Dedifferentiated amniotic fluid mesenchymal stem cell (primary cell): ENCODE data around the gene RAMP1.
A peak's percentile ranks its signal among the peaks of the same experiment; 100 is the strongest.
"Not testable (repeated sequence)": the region's sequence is repeated elsewhere in the genome, so short reads cannot be mapped to it uniquely, and the experiment has no call there.

Experiments
- DNase-seq: peaks from one replicate; pipeline ENCODE4 v3.0.0-alpha.2; 2016; ENCODE audit errors: extremely low spot score

RAMP1 gene

DNA sequence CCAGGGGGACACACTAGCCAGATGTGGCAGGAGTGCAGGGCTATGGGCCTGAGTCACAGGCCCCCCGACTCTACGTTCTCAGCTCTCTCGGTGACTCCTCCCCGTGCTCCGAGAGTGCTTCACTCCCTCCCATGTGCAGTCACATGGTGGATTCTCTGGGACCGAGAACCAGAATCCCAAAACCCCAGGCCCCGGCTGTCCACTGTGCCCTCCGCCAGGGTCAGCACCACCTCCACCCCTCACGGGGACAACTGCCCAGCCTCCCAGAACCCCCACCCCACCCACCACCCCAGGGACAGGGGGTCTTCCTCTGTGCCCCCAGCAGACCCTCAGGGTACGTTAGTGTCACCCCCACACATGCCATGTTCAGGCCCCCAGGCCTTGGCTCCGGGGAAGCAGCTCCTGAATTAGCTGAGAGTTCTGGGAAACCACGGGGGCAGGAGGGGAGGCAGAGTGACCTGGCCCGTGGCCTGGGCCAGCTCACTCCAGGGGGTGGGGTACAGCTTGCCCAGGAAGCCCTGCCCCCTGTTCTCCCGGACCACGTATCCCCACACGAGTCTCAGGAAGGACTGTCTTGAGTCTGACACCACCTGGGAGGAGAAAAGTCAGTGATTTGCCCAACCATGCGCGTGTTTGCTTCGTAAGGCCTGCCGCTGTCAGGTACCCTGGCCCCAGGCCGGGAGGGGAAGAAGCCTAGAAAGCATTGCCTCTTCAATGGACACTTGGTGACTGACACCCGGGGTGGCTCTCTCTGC is 4.4 kb downstream of the RAMP1 start:
- no peak for DNase-seq

DNA sequence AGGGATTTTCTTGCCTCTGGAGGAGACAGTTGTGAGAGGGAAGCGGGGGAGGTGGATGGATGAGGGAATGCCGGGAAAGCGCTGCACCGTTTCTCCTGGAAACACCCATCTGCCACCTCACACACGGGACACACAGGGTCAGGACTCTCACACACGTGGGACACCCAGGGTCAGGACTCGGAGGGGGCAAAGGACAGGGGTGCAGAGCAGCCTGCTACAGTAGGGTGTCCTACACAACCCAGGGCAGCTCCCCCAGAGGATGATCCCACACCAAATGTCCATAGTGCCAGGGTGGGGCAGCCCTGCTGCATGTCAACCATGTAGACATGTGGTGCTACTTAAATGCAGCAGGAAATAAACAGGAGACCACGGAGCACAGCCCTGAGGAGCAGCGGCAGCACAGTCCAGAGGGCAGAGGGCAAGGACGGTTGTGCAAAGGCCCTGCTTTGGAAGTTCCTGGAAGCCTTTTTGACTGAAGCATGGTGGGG is 5.1 kb downstream of the RAMP1 start:
- no peak for DNase-seq

DNA sequence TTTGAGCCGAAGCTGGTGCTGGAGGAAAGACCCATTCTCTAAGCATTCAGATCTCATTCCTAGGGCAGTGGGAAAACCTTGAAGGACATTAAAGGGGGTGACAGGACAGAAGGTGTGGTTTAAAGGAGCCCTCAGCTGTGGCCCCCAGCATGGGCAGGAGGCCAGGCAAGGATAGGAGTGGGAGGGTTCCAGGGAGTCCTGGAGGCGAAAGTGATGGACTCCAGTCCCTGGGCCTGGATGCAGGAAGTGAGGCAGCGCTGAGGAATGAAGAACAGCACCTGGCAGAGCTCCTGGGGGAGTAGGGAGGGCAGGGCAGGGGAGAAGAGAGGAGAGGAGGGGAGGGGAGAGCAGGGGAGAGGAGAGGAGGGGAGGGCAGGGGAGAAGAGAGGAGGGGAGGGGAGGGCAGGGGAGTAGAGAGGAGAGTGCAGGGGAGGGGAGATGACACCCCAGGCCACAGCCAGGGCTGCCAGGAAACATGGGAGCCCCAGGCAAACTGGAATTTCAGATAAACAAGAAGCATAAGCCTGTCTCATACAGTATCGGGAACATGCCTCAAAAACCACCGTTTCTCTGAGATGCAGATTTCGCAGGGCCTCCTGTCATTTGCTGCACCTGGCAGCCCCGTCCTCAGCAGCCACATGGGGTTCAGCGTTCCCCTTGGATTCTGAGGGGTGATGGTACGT is 5.7 kb downstream of the RAMP1 start:
- no peak for DNase-seq

DNA sequence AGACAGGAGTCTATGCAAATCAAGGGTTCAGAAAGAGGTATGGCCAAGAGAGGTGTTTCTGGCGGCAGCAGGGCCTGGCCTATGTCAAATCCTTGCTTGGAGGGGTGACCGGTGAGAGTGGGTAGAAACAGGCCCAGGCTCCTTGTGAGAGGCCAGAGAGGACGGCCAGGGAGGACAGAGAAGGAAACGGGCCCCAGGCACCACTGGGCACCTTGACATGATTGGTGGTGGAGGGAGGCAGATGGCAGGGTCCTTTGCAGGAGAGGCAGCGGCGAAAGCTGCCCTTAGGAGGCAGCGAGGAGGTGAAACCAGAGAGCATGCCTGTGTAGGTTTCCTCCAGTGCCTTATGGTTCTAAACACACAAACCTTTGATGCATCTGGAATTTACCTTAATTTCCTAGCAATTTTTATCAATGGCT is 6.2 kb downstream of the RAMP1 start:
- no peak for DNase-seq

DNA sequence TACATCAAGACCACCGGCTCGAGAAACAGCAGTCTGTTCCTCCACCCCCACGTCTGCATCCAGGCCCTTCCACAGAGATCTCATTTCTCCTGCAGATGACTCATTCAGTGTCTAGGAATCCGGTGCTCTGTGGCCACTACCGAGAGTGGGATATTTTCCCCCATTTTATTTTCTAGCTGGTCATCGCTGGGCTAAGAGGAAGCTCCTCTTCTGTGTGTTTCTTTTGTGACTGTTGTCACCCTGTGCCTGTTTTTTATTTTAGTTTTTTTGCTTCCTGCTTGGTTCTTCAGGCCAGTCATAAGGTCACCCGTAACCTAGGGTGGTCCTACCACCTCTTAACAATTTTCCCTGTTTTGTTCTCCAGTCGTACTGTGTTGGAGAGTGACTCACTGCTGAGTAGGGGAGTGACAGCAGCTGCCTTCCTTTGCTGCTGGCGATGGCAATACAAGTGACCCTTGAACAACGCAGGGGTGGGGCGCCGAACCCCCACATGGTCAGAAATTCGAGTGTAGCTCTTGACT is 6.7 kb downstream of the RAMP1 start:
- DNase-seq = peak; percentile 45

DNA sequence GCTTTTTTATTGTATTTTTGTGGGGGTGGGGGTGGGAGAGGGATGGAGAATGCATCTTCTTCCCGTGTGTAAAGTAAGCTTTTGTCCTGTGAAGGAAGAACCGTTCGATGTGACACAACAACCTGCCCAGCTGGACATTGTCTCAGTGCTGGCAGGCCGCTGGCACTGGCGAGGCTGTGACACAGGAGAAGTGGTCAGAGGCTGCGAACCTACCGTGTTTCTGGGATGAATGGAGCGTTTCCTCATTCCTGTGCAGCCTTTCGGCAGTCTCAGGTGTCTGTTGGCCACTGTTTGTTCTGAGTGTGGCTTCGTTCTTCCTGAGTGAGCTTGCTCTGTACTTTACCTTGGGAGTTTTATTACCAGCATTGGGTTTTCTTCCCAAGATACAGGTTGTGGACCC is 8.0 kb downstream of the RAMP1 start:
- no peak for DNase-seq

DNA sequence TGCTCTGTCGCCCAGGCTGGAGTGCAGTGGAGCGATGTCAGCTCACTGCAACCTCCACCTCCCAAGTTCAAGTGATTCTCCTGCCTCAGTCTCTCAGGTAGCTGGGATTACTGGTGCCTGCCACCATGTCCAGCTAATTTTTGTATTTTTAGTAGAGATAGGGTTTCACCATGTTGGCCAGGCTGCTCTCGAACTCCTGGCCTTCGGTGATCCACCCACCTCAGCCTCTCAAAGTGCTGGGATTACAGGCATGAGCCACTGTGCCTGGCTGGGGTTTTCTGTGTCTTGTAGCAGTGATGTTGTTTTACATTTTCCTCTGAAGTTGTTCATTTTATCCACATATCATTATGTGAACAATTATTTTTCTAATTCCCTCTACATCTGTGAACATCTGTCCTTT is 8.7 kb downstream of the RAMP1 start:
- not testable (repeated sequence) for DNase-seq

DNA sequence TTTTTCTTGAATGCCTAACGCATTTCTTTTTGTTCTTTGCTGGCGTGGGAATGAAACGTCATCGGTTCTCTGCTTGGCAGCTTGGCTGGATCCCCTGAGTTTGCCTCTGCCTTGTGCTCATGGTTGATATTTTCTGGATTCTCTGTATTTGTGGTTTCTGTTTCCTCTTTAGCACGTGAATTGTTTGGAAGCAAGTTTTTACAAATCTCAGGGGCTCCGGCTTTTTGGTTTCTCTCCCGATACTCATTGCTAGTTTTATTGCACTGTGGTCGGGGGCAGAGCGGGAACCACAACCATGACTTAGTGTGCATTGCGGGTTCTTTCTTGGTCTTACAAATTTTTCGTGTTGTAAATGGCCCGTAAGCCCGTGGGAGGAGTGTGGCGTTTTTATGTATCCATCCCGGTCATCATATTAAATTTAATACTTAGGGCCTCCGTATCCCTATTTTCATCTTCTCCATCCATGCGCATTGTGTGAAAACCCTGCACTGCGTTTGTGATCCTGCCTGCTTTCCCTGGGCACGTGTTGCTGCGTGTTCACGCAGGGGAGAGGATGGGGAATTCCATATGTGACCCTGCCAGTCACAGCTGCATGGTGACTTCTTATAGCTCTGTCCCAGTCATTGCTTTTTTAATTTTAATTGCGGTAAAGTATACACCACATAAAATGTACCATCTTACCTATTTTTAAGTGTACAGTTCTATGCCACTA is 9.4 kb downstream of the RAMP1 start:
- no peak for DNase-seq

DNA sequence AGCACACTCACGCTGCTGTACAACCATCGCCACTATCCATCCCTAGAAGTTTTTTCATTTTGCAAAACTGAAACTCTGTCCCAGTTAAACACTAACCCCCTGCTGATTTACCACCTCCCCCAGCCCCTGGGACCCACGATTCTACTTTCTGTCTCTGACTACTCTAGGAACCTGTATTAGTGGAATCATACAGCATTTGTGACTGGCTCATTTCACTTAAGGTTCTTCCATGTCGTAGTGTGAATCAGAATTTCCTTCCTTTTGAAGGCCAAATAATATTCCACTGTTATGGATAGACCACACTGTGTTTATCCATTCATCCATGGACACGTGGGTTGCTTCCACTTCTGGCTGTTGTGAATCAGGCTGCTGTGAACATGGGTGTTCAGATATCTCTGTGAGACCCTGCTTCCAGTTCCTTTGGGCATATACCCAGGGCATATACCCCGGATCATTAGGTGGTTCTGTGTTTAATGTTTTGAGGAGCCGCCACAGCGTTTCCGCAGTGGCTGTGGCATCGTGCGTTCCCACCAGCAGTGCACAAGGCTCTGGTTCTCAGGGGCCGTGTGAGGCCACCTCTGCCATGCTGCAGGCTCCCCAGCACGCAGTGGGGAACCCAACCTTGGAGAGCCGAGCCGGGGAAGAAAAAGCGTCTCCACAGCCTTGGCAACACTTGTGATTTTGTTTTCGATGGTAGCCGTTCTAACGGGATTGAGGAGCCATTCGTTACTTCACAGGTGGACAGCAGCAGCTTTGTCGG is 10.1 kb downstream of the RAMP1 start:
- DNase-seq = no peak

DNA sequence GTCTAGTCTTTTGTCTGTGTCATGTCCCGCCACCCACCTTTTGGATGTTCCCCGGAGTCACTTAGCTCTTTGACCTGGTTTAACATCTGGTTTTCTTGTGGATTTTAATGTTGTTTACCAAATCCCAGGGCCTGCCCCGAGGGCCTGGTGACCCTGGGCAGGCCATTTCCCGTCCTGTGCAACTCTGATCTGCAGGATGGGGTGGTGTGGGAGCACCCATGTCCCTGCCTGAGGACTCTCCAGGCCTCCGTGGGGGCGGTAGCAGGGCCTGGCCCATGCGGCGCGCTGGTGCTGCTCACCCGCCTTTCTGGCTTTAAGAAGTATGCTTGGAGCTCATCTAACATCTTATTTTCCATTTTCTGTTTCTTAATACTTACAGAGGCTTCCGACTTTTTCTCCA is 10.7 kb downstream of the RAMP1 start:
- DNase-seq = no peak

DNA sequence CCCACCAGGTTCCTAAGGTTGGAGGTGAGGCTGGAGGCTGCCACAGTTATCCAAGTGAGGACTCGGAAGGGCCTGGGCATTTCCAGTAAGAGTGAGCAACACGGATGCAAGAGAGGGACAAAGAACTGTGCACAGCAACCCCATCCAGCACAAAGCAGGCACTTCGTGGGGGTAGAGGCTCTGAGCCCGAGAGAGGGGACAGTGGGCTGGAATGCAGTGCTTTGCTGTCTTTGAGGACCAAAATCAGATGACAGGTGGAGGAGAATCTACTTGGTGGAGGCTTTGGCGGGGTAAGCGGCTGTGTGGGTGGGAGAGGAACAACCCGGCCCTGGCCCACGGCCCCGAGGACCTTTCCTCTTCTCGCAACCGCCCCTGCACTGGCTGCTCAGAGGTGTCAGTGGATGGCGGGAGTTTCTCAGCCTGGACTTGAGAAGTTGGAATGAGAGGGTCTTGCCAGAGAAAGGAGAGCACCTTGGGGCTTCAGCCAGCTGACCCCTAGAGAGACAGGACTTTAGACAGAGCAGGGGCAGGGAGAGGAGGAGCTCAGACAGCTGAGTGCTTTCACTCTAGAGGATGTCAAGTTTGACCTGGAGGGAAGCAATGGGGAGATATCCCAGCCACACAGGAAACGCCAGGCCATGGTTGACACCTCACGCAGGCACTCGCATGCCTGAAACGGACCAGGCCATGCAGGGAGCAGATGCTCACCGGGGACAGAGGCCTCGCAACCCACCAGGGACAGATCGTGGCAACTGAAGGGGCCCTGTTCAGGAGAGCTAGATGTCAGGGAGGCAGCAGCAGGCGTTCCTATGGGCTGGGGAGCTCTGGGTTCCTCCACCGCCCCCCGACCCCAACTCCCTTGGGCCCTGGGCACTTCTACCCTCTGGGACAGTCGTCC is 11.6 kb downstream of the RAMP1 start:
- no peak for DNase-seq

DNA sequence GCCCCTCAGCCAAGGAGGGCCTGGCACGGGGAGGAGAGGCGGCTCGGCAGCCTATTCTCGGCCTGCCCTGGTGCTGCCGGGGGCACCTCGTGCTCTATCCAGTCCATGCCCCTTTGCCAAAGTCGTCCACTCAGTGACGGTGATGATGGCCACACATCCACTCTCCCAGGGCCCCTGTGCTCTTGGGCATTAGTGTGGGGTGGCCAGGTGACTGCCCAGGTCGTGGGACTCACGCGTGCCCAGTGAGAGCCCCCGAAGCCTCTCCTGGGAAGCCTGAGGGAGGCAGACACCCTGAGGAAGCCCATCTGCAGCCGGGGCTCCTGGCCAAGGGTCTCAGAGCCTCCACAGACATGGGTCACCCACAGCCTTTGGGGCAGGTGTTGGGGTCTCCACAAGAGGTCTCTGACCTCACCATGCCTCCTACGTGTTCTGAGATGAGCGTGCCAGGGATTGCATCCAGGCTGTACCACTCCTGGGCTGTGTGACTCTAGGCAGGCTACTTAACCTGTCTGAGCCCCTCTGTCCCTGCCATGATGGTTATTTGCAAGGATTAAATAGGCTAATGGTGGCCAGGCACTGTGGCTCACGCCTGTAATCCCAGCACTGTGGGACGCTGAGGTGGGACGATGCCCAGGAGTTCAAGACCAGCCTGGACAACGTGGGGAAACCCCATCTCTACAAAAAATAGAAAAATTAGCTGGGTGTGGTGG is 12.9 kb downstream of the RAMP1 start:
- no peak for DNase-seq

DNA sequence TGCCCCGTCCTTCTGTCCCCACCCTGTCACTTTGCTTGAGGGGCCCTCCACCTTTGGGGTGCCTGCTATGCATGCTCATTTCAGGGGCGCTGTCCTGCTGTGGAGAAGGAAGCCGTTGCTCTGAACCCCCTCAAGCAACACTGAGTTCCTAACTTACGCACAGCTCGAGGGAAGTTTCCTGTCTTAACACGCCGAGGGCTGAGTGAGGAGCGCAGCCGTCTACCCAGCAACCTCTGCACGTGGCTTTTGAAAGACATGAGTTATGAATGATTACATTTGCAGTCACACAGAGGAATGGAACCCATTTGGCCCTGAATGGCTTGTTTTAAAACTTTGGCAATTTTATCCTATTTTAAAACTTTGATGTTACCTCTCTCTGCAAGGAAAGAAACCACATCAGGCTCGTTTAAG is 14.0 kb downstream of the RAMP1 start:
- DNase-seq = no peak

DNA sequence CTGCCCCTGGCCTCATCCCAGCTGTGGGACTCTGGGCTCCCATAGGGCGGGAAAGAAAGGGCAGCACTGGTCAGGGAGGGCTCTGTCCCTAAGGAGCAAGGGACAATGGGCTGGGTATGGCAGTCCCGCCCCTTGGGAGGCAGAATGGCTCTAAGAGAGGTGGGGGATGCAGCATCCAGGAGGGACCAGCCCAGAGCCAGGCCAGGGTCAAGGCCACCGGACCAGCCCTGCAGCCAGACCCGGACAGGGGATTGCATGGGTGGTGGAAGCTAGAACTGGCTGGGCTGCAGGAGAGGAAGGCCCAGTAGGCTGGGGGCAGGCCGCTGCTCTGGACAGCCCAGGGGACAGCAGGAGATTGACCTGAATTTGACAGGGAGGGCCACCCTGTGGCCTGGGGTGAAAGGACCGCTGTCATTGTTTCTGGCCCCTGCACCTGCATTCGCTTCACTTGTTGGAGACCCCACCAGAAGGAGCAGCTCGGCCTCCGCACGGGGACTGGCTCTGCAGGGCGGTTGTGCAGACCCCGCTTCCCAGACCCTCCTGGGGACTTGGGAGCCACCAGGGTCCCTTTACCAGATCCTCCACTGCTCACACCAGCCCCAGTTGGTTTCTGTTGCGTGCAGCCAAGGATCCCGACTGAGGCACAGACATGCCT is 14.6 kb downstream of the RAMP1 start:
- no peak for DNase-seq

DNA sequence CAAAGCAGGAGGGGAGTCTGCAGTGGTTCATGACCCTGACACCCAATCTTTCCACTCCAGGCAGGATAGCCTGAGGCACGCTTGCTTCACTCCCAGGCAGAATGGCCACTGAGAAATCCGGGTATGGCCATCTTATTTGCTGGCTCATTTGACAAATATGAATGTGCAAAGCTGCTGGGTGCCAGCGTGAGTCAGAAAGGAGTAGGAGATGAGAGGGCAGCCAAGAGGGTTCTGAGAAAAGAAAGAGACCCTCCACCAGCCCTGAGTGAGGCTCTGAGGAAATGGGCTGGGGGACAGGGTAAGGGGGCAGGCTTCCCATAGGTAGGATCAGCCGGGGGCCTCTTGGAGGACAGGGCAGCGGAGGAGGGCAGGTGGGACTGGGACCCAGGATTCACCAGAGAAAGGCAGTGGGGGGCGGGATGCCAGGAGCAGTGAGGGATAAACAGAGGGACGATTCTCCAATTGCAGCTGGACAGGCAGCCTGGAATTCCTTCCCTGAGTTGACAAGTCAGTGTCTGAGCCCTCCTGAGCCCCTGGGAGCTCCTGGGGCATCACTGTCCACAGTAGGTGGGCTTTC is 15.2 kb downstream of the RAMP1 start:
- peak; percentile 76 for DNase-seq

DNA sequence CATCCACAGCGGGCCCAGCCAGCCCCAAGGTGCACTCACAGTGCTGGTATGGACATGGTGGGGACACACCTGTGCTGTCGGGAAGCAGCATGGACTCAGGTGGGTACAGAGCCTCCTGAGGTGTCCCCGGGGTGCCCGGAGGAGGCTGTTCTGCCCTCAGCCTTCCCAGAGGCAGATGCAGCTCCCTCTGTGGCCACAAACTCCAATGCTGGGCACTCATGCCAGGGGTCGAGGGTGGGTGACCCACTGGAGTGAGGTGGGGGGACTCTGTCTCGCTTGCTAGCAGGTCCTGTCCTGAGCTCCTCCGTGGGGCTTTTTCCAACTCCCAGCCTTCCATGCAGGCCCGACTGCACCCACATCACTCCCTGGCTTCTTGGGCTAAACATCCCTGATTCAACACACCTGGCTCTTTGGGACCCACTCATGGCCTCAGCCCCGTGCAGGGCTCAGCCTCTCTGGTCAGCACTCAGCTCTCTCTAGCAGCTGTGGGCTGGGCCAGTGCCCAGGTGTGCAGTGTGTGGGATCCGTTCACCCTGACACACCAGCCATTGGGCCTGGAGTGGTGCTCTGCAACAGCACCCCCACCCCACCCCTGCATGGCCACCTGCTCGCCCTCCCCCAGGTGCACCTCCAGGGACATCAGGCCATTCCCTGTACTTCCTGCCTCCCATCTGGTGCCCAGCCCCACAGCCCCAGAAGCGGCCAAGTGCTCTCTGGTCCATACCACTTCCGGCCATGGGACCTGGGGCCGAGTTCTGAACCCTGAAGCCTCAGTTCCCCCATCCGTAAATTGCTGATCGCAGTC is 16.0 kb downstream of the RAMP1 start:
- no peak for DNase-seq

DNA sequence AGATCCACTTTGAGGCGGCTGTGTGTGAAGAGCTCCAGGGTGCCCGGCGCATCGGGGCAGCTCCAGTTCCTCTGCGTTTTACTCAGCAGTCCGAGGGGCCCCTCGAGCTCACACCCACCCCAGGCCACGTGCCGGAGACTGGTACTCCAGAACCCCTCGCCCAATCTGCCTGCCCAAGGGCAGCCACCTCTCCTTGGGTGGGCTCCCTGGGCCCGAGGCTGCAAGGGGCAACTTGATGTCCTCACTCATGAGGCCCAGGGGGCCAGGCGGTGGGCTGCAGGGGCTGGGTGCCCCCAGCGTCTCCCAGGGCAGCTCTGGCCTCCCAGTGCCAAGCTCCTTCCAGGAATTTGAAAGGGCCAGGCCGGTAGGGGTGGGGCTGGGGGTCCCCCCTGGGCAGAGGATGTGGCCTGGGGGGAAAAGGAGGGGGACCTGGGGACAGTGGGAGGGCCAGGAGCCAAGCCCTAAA is 16.7 kb downstream of the RAMP1 start:
- no peak for DNase-seq

DNA sequence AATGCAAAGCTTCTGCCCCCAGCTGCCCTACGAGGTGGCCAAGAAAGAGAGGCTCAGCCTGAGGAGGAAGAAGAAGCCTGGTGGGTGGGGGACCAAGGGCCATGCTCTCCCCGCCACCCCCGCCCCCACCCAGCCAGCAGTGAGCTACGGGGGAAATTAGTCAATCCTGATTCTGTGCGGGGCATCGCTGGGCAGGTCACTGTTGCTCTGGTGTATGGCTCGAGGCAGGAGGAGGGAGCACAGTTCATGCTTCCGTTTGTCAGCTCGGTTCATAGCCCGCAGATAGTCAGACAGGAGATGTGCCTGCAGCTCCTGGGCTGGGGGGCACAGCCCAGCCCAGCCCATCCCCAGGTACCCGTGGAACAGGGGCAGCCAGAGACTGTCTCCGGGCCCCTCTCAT is 17.1 kb downstream of the RAMP1 start:
- DNase-seq = no peak
